HepG2 (cell line): ENCODE results near the gene C16orf90. TPM values are rescaled to one million over a fixed set of nuclear protein-coding genes. Genes with fewer than 3 reads are reported as not detected.

Experiments
- BHLHE40 ChIP-seq: IDR thresholded peaks from 2 replicates; pipeline ENCODE4 v1.6.1; 2011; ENCODE audit warnings: low read length, improper control_type of control experiment
- CREM ChIP-seq, 2 experiments: sonication (generic) in 1 of 2; formaldehyde crosslinking in 1 of 2; IDR thresholded peaks; 2 replicates each; pipeline versions ENCODE4 v1.4.0 to v1.6.1; 2016 to 2020; ENCODE audit warnings: antibody characterized with exemption in 1 of 2, mild to moderate bottlenecking in 1 of 2, missing genetic modification reagents in 1 of 2
- FOXK2 ChIP-seq: fragments of 450-650 bp; IDR thresholded peaks from 2 replicates; pipeline ENCODE4 v1.6.1; 2016
- HIC2 ChIP-seq: sonication (generic); formaldehyde crosslinking; IDR thresholded peaks from 2 replicates; pipeline ENCODE4 v1.9.0; 2022; ENCODE audit warnings: low read depth, missing genetic modification reagents
- KAT2B ChIP-seq: fragments of 150-350 bp; IDR thresholded peaks from 2 replicates; pipeline ENCODE4 v1.6.1; 2014; ENCODE audit warnings: low read depth, low read length, borderline replicate concordance
- NAIF1 ChIP-seq: sonication (generic); formaldehyde crosslinking; IDR thresholded peaks from 2 replicates; pipeline ENCODE4 v1.5.0; 2020; ENCODE audit warnings: mild to moderate bottlenecking, missing genetic modification reagents, borderline replicate concordance
- RFXAP ChIP-seq: sonication (generic); formaldehyde crosslinking; IDR thresholded peaks from 2 replicates; pipeline ENCODE4 v1.4.0; 2020; ENCODE audit warnings: missing genetic modification reagents, borderline replicate concordance
- RXRB ChIP-seq: IDR thresholded peaks from 2 replicates; pipeline ENCODE4 v1.6.1; 2016; ENCODE audit warnings: borderline replicate concordance, missing genetic modification reagents, missing compliant biosample characterization
- STAG1 ChIP-seq: sonication (generic); formaldehyde crosslinking; IDR thresholded peaks from 2 replicates; pipeline ENCODE4 v1.4.0; 2020; ENCODE audit warnings: missing genetic modification reagents
- TCF12 ChIP-seq, 2 experiments: fragments of 450-650 bp in 1 of 2; sonication (generic) in 1 of 2; formaldehyde crosslinking in 1 of 2; IDR thresholded peaks; 2 replicates each; pipeline versions ENCODE4 v1.6.1 to v1.8.0; 2017 to 2022; ENCODE audit warnings: antibody characterized with exemption in 1 of 2, mild to moderate bottlenecking in 1 of 2, missing genetic modification reagents in 1 of 2, moderate library complexity in 1 of 2
- ZKSCAN8 ChIP-seq: IDR thresholded peaks from 2 replicates; pipeline ENCODE4 v1.6.1; 2016; ENCODE audit warnings: borderline replicate concordance, missing genetic modification reagents, missing compliant biosample characterization
- ZMYM3 ChIP-seq: sonication (generic); formaldehyde crosslinking; IDR thresholded peaks from 2 replicates; pipeline ENCODE4 v1.5.1; 2020; ENCODE audit warnings: mild to moderate bottlenecking, missing genetic modification reagents
- ZNF143 ChIP-seq: sonication (generic); formaldehyde crosslinking; IDR thresholded peaks from 2 replicates; pipeline ENCODE4 v1.4.0; 2020; ENCODE audit warnings: missing genetic modification reagents
- ZNF441 ChIP-seq: sonication (generic); formaldehyde crosslinking; IDR thresholded peaks from 2 replicates; pipeline ENCODE4 v1.7.0; 2021; ENCODE audit warnings: missing genetic modification reagents, borderline replicate concordance
- ZNF646 ChIP-seq: sonication (generic); formaldehyde crosslinking; IDR thresholded peaks from 2 replicates; pipeline ENCODE4 v1.9.0; 2021; ENCODE audit warnings: mild to moderate bottlenecking, missing genetic modification reagents
- ZNF75D ChIP-seq: sonication (generic); formaldehyde crosslinking; IDR thresholded peaks from 2 replicates; pipeline ENCODE4 v1.8.1; 2023; ENCODE audit warnings: missing genetic modification reagents, mild to moderate bottlenecking, borderline replicate concordance
- ZNF816 ChIP-seq: sonication (generic); formaldehyde crosslinking; IDR thresholded peaks from 2 replicates; pipeline ENCODE4 v1.8.0; 2022; ENCODE audit warnings: missing genetic modification reagents, mild to moderate bottlenecking, borderline replicate concordance
- polyA plus RNA-seq, 8 experiments: library from polyadenylated mRNA; depleted of rRNA in 3 of 8; stranded (reverse) in 7 of 8; unstranded in 1 of 8; fragments of >200 nt; fragmentation: Illumina TruSeq in 4 of 8; extraction: Trizol in 4 of 8; gene quantifications; 2 replicates each; pipeline versions ENCODE4 v1.2.1 to v1.2.3, GENCODE V29; 2011 to 2016; ENCODE audit warnings: low read depth in 4 of 8, missing spikeins in 1 of 8, mixed read lengths in 1 of 8; ENCODE audit not compliant: insufficient read depth in 1 of 8
- total RNA-seq, 5 experiments: library from RNA; depleted of rRNA; stranded (reverse); fragments of >200 nt; fragmentation: Illumina TruSeq; extraction: Trizol; gene quantifications; 2 replicates each; pipeline ENCODE4 v1.2.3, GENCODE V29; 2016; ENCODE audit warnings: low read depth in 1 of 5

C16orf90 gene
- total and polyA plus RNA-seq, 2 of the 13 experiments (the other 11 are each of a cell fraction or from before 2014, with no cell fraction given): not detected

DNA sequence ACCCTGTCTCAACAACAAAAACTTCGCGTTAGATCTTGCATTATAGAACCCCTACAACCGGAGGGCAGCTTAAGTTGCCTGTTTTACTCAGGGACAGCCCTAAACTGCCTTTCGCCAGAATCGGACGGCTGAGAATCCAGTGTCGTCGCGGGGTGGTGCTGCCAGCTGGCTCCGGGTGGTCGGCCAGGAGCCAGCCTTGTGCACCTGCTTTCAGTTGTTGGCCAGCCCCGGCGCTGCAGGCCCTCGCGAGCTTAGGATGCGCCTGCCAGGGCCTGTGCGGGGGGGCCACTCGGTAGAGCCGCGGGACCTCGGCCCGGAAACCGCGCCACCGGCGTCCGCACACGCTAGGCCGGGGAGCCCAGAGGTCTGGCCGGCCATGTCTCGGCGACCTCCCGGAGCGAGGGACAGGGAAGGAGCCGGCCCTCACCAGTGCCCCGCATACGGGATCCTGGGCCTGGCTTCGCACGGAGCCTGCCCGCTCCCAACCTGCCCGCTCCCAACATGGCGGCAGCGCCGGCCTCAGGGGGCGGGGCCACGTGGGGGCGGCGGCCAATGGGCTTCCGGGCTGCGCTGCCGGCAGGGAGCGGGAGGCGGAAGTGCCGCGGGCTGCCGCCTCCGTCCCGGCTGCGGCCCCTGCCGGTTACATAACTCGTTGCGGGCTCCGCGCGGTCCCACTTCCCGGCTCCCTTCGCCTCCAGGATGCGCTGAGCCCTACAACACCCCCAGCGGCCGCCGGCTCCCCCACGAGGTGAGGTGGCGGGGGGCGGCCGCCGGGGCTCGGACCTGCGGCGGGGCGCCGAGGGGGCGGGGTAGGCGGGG, 37.6 kb downstream of the C16orf90 start (continued):
- TF ChIP-seq ZNF646 (CRISPR knock-in tag) (no peak), BHLHE40 (peak; percentile 4; the same call in 1 of the 2 replicates), ZMYM3 (CRISPR knock-in tag) (0 out of 2 replicates have a peak, but pooled peaks have one; percentile 18), HIC2 (CRISPR knock-in tag) (peak; percentile 72; the same call in 1 of the 2 replicates), FOXK2 (no peak), RXRB (CRISPR knock-in tag) (peak; percentile 20; the same call in 1 of the 2 replicates), TCF12 (IDR thresholded peaks at IDR 0.05) (no peak), TCF12 (CRISPR knock-in tag; IDR thresholded peaks at IDR 0.05) (peak; percentile 66; the same call in 1 of the 2 replicates), RFXAP (CRISPR knock-in tag) (peak; percentile 73; the same call in 1 of the 2 replicates), ZNF75D (CRISPR knock-in tag) (no peak), CREM (IDR thresholded peaks at IDR 0.05) (no peak), CREM (CRISPR knock-in tag; IDR thresholded peaks at IDR 0.05) (no peak), ZKSCAN8 (peak; percentile 38; the same call in 1 of the 2 replicates), ZNF441 (no peak), ZNF143 (peak; percentile 64; the same call in 1 of the 2 replicates), ZNF816 (CRISPR knock-in tag) (no peak), NAIF1 (CRISPR knock-in tag) (no peak), KAT2B (no peak), STAG1 (CRISPR knock-in tag) (no peak; the same call in 1 of the 2 replicates)
